HG02623 (cell line): Measurements from ENCODE around the gene TEX51.

Experiments used
- ATAC-seq: cut with Tn5 transposase; IDR thresholded peaks from one replicate; pipeline ENCODE4 v1.9.1; 2021; ENCODE audit warnings: moderate library complexity; ENCODE audit not compliant: unreplicated experiment

The TEX51 gene

DNA sequence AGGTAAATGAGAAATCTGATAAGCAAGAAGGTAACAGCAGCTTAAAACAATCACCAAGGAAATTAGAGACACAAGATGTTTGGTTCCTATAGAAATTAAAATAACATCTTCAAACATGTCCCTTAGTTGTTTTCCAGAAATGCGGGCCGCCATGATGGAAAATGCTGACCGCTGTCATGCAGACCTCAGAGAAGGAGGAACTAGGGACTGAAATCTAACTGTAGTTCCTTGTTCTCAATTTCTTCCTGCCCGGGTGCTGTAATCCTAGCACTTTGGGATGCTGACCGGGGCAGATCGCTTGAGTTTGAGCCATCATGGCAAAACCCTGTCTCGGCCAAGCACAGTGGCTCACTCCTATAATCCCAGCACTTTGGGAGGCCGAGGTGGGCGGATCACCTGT is 51.1 kb downstream of the TEX51 start:
- ATAC-seq, result no peak

- ATAC-seq, result no peak
These were observed 51.8 kb downstream of the TEX51 start for GRCh38 chr2:126950504-126950903.
